ENCODE measurements around the gene CARD19. TPM values are rescaled to one million over a fixed set of nuclear protein-coding genes. Genes with fewer than 3 reads are reported as not detected.
A peak's percentile ranks its signal among the peaks of the same experiment; 100 is the strongest.

Gene CARD19
- total and polyA plus RNA-seq, 2 experiments from 2014 or later = 37.5 to 47.3 TPM

DNA sequence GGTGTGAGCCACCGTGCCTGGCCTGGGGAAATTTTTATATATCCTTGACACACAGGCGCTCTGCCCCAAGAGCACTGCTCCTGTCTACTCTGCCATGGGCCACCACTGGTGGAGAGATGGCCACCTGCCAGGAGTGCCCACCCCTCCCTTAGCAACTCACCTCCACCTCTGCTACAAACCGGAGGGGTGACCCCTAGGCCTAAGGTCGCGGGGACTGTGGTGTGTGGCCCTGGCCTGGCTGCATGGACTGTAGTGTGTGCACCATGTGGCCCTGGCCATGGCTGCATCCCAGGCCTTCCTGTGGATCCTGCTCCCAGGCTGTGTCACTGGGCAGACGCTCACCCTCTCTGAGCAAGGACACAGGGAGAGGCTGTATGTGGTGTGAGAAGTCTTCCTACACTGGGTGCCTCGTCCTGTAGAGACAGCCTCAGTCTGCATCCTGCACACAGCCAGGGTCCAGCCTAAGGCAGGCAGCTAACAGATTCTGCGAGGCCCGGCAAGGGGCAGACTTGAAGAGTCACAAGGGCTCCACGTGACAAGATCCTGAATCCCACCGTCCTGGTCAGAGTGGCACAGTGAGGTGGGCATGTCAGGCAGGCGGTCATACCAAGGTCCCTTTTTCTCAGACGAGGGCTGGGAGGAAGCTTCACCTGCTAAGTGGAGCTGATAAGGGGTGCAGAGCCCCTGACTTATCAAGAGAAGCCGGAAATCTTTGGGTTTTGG lies 27.7 kb downstream of the CARD19 start:
- Histone ChIP-seq H3K9me3 (ENCODE audit: low read depth) (no peaks in the 10 kb centered on the region), H3K27me3 (no peaks in the 10 kb centered on the region), H3K27ac (no peak overlapping the region), H3K36me3 (no peaks in the 10 kb centered on the region), H3K4me3 (no peak overlapping the region), H3K4me1 (ENCODE audit: low read depth) (peaks cover 12% of the 10 kb centered on the region)
- TF ChIP-seq, protein P1, sequence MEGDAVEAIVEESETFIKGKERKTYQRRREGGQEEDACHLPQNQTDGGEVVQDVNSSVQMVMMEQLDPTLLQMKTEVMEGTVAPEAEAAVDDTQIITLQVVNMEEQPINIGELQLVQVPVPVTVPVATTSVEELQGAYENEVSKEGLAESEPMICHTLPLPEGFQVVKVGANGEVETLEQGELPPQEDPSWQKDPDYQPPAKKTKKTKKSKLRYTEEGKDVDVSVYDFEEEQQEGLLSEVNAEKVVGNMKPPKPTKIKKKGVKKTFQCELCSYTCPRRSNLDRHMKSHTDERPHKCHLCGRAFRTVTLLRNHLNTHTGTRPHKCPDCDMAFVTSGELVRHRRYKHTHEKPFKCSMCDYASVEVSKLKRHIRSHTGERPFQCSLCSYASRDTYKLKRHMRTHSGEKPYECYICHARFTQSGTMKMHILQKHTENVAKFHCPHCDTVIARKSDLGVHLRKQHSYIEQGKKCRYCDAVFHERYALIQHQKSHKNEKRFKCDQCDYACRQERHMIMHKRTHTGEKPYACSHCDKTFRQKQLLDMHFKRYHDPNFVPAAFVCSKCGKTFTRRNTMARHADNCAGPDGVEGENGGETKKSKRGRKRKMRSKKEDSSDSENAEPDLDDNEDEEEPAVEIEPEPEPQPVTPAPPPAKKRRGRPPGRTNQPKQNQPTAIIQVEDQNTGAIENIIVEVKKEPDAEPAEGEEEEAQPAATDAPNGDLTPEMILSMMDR (IDR thresholded peaks at IDR 0.05; ENCODE audit: low read depth, low read length) = no peak
- no peak for DNase-seq (ENCODE audit: low read depth in 1 of 2, low spot score in 1 of 2)

DNA sequence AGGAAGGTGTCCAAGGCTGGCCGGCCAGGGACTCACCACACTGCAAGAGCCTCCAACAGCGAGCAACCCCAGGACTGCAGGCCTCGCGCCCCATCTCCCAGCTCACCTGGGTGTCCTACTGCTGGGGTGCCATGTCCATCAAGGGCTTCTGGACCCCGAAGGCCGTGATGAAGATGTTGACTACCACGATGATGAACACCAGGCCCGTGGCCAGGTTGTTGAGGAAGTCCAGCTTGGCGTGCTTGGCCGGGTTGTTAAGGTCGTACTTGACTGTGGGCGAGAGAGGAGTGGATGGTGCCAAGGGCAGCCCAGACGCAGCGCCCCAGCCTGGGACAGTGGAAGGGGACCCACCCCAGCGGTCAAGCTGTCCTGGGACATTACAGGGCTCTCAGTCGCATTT lies 28.8 kb downstream of the CARD19 start:
- TF ChIP-seq, protein P1 (IDR thresholded peaks at IDR 0.05; ENCODE audit: low read depth, low read length) = no peak
- H3K9me3 ChIP-seq (ENCODE audit: low read depth) = no peaks in the 10 kb centered on the region
- no peaks in the 10 kb centered on the region for H3K36me3 ChIP-seq
- no peak for DNase-seq (ENCODE audit: low read depth in 1 of 2, low spot score in 1 of 2)
- H3K4me1 ChIP-seq (ENCODE audit: low read depth) = peaks cover 12% of the 10 kb centered on the region
- H3K4me3 ChIP-seq = no peak overlapping the region
- H3K27ac ChIP-seq = no peak overlapping the region
- H3K27me3 ChIP-seq = no peaks in the 10 kb centered on the region

DNA sequence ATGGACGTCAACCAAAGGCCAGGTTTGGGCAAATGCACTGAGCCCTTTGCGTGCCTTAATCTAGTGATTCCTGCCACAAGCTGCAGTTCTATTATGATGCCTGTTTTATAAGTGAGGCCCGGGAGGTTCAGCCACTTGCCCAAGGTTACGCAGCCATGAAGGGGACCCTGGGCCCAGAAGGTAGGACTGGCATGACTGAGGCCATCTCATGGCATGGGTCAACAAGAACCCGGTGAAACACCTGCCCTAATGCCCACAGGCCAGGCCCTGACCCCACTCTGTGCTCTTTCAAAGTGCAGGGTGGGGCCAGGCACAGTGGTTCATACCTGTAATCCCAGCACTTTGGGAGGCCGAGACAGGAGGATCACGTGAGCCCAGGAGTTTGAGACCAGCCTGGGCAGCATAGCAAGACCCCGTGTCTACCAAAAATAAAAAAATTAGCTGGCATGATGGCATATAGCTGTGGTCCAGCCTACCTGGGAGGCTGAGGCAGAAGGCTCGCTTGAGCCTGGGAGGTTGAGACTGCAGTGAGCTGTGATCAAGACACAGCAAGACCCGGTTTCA lies 29.4 kb downstream of the CARD19 start:
- H3K4me1 ChIP-seq (ENCODE audit: low read depth) = peaks cover 12% of the 10 kb centered on the region
- no peak overlapping the region for H3K27ac ChIP-seq
- H3K4me3 ChIP-seq = no peak overlapping the region
- no peaks in the 10 kb centered on the region for H3K27me3 ChIP-seq
- H3K36me3 ChIP-seq = no peaks in the 10 kb centered on the region
- TF ChIP-seq, protein P1 (IDR thresholded peaks at IDR 0.05; ENCODE audit: low read depth, low read length) = no peak
- no peaks in the 10 kb centered on the region for H3K9me3 ChIP-seq (ENCODE audit: low read depth)
- no peak for DNase-seq (ENCODE audit: low read depth in 1 of 2, low spot score in 1 of 2)

DNA sequence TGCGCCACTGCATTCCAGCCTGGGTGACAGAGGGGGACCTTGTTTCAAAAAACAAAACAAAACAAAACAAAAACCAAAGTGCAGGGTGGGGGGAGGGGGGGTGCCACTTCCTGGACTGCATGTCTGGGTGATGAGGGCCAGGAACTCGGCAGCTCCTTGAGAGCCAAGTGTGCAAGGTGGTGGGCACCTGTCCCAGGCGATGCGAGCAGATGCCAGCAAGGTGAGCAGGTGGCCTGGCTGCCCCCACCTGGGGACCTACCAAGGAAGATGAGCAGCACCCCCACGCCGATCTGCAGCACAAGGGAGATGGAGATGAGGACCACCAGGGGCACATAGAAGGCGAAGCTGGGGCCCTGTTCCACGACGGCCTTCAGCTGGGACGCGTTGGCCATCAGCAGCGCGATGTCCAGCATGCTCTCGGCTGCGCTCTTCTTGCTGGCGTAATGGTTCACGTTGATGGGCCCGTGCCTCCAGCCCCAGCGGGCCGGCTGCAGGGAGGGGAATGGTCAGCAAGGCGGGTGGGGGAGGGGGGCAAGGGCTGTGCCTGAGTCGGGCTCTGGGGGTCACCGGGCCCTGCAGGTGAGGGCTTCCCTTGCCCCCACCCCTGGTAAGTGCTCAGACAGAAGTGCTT lies 30.2 kb downstream of the CARD19 start:
- H3K9me3 ChIP-seq (ENCODE audit: low read depth) = no peaks in the 10 kb centered on the region
- no peaks in the 10 kb centered on the region for H3K27me3 ChIP-seq
- no peak overlapping the region for H3K4me3 ChIP-seq
- TF ChIP-seq, protein P1 (IDR thresholded peaks at IDR 0.05; ENCODE audit: low read depth, low read length) = no peak
- peaks cover 12% of the 10 kb centered on the region for H3K4me1 ChIP-seq (ENCODE audit: low read depth)
- no peak for DNase-seq (ENCODE audit: low read depth in 1 of 2, low spot score in 1 of 2)
- H3K36me3 ChIP-seq = no peaks in the 10 kb centered on the region
- no peak overlapping the region for H3K27ac ChIP-seq

DNA sequence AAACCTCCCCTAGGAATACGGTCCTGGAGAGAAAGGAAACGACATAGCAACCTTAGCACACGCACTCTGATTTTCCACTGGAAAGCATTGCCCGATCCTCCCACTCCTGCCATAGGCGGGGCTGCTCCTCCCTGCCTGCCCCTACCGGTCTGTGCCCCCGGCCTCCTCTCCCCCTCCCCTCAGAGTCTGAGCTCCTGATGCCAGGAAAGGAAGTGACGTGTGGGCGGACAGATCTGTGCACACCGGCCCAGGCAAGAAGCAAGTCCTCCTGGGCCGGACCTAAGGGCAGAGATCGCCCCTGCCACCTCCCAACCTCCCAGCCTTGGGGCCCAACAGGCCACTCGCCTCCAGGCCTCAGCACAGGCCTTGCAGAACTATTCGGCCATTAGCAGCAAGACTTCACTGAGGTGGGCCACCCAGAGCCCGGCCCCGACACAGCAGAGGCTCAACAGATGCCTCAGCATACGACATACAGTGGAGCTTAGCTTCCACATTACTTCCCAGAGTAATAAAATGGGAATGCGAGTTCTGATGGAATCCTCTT lies 30.9 kb downstream of the CARD19 start:
- DNase-seq (ENCODE audit: low read depth in 1 of 2, low spot score in 1 of 2) = peak; percentile 25 to 53
- Histone ChIP-seq H3K9me3 (ENCODE audit: low read depth) (no peaks in the 10 kb centered on the region), H3K27me3 (no peaks in the 10 kb centered on the region), H3K4me1 (ENCODE audit: low read depth) (peaks cover 12% of the 10 kb centered on the region), H3K36me3 (no peaks in the 10 kb centered on the region), H3K27ac (no peak overlapping the region), H3K4me3 (no peak overlapping the region)
- TF ChIP-seq, protein P1 (IDR thresholded peaks at IDR 0.05; ENCODE audit: low read depth, low read length) = no peak
